ENCODE results near the gene UBC.
"Not testable (repeated sequence)": the region's sequence is repeated elsewhere in the genome, so short reads cannot be mapped to it uniquely, and the experiment has no call there.

UBC gene

DNA sequence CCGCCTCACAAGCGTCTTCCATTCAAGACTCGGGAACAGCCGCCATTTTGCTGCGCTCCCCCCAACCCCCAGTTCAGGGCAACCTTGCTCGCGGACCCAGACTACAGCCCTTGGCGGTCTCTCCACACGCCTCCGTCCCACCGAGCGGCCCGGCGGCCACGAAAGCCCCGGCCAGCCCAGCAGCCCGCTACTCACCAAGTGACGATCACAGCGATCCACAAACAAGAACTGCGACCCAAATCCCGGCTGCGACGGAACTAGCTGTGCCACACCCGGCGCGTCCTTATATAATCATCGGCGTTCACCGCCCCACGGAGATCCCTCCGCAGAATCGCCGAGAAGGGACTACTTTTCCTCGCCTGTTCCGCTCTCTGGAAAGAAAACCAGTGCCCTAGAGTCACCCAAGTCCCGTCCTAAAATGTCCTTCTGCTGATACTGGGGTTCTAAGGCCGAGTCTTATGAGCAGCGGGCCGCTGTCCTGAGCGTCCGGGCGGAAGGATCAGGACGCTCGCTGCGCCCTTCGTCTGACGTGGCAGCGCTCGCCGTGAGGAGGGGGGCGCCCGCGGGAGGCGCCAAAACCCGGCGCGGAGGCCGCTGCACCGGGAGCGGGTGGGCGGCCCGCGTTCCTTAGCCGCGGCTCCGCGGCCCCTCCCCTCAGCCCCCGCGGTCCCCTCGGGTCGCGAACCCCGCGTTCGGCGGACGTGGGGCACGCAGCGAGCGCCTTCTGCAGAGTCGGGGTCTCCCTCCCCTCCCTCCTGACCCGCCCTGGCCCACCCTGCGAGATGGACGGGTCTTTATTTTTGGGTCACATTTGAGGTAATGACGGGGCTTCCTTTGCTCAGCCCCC lies at the start of gene UBC:
TSS of gene UBC (minus strand) at position 259 of the 847 bp plus-strand sequence. CDS start 879 bp downstream, outside the sequence.
- DNase-seq, result peak; percentile 88

DNA sequence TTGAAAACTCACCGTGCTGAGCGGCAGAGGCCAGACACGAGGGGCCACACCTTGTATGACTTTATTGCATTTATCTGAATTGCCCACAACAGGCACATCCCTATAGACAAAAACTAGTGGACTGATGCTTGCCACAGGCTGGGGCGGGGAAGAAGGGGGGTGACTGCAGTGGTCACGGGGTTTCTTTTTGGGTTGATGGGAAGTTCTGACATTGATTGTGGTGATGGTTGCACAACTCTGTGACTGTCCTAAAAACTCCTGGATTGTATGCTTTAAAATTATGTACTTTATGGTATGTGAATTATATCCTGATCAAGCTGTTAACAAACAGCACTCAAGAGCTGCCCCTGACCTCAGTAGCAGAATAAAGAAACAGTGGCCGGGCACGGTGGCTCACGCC lies 48.8 kb upstream of the UBC start:
- DNase-seq, result no peak

DNA sequence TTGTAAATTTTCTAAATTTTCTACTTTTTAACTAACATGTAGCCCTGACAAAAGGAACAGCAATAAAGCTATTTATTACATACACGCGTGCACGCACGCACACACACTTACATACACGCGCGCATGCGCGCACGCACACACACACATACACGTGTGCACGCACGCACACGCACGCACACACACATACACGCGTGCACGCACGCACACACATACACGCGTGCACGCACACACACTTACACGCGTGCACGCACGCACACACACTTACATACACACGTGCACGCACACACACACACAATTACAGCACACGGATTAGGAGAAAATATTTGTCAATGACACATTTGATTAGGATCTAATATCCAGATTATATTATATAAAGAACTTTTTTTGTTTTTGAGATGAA lies 46.6 kb upstream of the UBC start:
- no peak for DNase-seq

DNA sequence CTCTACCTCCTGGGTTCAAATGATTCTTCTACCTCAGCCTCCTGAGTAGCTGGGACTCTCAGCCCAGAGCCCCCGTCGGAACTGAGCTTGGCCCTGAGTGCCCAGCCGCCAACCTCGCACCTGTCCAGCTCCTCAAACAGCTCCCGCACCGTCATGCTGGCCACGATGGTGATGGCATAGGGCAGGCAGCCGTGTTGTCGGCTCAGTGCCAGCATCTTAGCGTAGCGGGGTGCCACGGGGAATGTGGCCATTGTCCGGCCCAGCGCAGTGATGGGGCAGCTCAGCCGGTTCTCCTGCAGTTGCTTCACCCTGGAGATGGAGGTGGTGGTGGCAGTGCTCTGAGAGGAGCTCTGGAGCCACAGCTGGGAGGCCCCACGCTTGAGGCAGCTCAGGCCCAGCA lies 42.1 kb upstream of the UBC start:
- no peak for DNase-seq

DNA sequence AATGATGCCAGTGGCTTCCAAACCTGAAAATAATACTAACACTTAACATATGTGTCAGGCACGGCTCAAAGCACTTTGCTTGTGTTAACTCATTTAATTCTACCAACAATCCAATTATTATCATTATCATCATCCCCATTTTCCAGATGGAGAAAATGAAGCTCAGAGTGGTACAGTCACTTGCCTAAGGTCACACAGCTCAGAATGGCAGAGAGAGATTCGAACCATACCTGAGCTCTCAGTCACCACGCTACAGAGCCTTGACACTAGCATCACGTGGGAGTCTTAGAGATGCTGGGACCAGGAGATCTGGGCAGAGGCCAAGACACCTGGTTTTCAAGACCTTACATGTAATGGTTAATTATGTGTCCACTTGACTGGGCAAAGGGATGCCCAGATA lies 40.3 kb upstream of the UBC start:
- DNase-seq, result no peak

DNA sequence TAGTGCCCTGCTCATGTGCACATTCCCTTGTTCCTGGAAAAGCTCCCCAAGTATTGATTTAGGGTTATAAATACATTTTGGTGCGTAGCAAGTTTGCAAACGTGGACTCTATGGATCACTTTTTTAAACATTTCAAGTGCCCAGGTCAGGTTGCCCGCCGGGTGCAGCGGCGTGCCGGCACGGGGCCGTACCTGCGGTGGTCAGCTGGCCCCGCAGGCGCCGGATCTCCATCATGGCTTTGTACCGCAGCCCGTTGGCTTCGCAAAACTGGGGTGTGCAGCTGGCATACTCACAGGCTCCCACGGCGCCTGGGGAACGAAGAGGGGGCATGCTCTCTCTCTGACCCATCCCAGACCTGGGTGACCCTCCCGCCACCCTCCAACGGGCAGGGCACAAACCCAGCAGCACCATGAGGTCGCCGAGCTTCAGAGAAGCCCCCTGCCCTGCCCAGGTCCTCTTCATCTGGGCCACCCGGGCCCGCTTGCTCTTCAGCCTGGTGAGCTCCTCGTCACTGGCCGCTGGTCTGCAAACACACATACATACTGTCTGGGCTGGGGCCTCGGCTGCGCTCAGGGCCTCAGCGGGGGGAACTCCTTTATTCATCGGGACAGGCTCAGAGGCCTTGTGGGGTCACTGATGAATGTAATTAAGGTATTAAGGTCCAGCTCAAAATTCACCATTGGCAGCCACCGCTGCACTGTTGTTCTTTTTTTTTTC lies 39.4 kb upstream of the UBC start:
- no peak for DNase-seq

DNA sequence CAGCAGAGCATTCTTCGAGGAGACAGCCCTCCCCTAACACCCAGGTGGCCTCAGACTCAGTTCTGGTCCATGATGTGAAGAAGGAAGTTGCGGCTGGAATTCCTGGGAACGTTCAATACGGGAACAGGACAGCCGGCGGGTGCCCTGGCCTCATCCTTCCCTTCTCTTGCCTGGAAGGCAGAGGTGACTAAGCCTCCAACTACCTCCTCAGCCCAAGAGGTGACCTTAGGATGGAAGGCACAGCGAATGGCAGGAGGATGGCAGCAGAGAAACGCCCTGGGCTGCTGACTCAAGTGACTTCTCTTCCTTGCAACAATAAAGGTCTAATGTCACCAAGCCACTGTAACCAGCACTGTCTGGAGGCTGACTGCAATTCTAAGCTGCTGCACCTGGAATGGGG lies 38.4 kb upstream of the UBC start:
- no peak for DNase-seq

DNA sequence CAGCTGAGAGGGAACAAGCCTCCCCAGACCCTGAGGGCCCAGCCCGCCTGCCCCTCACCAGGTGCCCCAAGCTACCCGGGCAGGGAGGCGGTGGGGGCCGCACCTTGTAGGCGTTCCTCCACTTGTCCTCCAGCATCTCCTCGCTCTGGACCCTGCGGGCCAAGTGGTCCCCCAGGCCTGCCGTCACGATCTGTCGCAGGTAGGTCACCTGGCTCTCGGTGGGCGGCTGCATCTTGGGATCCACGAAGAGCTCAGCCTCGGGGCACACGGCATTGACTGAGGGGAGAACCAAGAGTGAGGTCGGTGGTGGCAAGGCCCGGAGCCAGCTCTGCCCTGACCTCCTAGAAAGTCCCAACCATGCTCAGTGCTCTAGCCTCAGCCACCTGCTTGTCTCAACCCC lies 37.8 kb upstream of the UBC start:
- DNase-seq, result no peak

DNA sequence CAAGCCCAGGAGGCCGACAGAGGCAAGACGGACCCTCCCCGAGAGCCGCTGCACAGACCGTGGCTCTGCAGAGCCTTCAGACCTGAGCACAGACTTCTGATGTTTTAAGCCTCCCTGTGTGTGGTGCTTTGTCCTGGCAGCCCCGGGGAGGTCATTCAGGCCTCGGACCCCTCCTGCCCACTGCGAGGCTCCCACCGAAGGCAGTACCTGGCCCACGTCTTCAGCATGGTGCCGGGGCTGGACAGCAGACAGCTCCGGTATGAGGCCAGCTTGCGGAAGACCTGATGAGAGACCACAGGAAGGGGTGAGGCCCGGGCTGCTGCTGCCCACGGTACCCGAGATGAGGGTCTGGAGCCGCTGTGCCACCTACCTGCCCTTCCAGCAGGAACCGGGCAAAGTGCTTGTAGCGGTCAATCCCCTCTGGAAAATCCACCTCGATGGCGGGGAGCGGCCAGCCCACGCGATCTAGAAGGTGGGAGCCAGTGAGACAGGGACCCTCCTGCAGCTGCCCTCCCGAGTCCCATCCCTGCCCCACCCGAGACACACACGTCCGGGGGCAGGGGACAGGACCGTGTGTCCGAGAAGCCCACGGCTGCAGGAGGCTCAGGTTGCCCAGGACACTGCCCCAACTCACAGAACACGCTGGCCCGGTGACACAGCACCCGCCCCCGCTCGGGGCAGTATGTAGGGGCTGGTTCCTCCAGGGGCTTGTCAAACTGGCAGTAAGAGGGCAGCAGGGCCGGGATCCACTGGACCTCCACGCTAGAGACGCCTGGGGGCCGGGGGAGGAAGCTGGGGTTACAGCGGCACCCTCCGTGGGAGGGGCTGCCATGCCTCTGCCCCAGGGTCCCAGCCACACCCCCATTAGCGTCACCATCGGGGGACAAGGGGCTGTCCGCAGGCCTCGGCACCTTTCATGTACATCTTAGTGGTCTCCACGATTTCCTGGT lies 35.6 kb upstream of the UBC start:
- no peak for DNase-seq

DNA sequence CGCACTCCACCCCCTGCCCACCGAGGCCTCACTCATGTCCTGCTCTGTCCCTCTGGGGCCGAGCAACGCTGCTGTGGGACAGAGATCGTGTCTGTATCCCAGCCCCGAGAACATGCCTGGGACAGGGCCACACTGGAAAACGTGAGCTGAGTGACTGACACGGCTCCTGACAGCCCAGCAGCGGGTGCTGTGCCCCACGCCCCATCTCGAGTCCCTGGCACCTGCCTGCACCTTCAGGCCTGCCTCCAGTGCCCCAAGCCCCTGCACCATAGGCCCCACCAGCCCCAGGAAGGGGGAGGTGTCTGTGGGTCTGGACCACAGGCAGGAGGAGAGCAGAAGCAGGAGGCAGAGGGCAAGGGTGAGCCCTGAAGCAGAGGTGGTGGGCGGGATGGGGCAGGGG lies 34.6 kb upstream of the UBC start:
- no peak for DNase-seq

DNA sequence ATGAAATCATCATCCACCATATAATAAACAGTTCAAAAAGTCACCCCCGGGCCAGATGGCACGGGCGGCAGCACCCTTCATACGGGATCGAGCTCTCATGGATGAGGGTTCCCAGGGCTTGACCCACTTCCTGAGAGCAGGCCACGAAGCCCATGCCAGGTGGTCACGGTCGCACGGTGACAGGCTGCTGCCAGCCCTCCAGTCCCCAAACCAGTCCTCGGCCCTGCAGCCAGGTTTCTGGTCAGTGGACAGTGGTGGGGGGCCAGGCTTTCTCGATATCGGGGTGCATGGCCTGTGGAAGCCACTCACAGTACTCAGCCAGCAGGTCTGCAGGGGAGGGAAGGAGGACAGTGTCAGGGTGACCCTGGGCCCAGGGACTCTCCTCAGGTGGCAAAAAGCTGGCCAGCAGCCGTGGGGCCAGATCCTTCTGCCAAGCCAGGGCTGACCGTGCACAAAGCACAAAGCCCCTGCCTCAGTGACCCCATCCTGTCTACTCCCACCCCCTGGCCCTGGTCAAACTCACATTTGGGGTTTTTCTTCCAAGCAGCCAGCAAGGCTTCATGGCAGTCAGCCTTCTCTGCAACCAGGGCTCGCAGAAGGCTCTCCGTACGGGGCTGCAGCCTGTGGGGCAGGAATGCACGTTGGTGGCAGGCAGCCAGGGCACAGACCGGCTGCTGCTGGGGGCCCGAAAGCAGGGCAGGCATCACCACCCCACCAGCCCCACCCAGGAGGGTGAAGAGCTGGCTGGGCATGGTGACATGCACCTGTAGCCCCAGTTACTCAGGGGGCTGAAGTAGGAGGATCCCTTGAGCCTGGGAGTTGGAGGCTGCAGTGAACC lies 33.3 kb upstream of the UBC start:
- DNase-seq, result no peak

DNA sequence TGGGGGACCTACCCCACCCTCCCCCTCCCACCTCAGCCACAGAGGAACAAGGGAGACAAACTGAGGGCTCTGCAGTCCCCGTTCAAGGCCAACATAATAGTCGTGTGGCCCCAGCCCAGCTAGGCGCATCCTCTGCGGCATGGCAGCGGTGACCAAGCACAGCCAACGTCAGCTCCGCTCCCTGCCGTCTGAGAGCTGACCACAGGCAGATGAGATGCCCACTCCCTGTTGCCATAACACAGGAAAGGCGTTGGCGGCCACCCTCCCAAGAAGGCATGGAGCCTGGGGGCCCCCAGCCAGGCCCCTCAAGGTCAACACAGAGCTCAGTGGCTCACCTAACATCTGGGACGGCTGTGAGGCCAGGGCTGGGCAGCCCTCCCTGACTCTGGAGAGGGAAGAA lies 32.6 kb upstream of the UBC start:
- DNase-seq, result no peak

DNA sequence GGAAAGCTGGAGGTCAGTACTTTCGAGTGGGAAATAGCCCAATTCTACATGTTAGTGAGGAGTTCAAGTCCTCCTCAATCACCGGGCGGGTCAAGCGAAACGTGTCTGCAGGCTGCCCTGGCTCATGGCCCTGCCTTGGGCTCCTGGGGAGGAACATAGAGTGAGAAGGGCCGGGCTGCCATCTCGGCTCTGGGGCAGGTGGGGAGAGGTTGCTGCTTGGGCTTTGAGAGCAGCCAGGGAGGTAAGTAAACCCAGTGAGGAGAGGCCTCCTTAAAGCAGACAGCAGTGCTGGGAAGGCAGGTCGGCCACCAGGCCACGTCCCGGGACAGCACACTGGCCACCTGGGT lies 32.0 kb upstream of the UBC start:
- DNase-seq, result no peak

DNA sequence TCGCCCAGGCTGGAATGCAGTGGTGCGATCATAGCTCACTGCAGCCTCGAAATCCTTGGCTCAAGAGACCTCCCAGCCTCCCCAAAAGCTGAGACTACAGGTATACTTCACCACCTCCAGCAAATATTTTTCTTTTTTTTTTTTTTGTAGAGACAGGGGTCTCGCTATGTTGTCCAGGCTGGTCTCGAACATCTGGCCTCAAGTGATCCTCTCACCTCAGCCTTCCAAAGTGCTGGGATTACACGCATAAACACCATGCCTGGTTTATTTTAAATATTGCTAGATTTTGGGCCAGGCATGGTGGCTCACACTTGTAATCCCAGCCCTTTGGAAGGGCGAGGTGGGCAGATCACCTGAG lies 26.7 kb upstream of the UBC start:
- no peak for DNase-seq

DNA sequence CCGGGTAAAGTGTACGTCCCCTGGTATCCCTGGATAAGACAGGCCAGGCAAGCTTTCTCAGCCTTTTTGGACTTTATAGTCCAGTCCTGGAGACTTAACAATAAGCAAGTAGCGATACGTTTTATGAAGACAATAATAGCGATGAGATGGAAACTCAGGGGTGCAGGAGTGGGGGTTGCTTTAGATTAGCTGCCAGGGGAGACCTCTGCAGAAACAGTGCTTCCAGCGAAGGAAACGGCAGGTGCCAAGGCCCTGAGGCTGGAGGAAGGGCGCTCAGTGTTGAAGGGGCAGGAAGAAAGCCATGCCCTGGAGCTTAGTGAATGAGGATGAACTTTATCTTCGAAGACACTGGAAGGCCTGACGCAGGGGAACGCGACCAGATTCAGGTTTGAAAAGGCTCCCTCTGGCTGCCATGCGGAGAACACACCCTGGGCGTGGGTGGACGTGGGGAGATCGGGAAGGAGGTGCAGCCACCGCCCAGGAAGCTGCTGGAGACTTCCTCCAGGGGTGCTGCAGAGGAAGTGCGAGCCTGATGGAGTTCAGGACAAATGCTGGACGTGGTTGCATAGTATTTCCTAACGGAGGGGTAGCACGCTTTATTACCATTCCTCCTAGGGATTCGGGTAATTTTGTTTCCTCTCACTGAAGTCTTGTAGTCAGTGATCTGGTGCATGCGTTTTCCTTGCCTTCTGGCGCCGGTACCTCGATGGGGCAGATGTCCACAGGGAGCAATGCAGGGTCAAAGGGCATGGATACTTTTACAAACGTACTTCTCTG lies 26.1 kb upstream of the UBC start:
- peak; percentile 88 for DNase-seq

DNA sequence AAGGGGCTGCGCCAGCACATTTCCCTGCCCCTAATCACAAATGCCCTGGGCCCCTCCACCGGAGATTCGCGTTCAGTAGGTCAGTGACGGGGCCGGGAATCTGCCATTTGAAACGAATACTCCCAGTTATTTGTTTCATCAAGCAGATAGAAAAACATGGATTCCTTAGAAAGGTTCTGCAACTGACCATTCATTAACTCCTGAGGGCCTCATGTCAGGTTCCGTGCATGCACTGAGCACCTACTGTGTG lies 25.6 kb upstream of the UBC start:
- no peak for DNase-seq

DNA sequence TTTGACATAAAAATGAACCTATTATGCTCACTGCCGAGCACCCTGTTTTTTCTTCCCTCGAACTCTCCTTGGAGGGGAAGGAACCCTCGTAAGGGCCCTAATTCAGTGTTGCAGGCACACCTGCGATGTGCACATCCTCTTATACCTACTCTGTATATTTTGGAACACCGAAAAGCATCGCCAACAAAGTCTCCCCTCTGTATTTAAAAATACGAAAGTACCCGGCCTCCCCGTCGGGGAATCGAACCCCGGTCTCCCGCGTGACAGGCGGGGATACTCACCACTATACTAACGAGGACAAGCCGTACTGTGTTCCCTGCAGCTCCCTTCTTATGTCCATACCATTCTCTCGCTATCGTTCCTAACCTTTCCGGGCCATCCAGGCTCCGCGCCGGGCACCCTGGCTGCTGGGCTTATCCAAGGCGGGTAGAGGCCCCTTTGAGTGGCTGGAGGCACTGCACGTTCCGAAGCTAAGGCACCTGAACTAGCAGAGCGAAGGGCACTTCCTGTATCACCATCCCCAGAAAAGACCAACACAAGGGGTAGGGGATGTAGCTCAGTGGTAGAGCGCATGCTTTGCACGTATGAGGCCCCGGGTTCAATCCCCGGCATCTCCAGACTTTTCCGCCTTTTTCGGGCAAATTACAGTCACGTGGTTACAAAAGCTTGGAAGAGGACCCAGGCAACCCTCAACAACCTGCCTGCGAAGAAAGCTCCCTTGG lies 25.1 kb upstream of the UBC start:
- DNase-seq, result peak; percentile 91

DNA sequence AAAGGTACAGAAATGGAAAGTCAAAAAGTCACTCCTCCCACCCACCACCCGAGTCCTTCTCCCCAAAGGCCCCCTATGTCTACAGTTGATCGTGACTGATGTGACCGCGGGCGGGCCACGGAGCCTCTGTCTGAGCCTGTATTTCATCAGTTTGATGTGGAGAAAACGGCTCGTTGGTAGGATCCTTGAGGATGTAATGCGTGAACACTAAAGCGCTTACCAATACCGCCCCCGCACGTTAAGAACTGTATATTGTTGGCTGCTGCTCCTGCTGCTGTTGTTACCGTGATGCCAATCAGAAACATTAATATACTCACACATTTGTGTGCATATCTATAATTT lies 24.6 kb upstream of the UBC start:
- DNase-seq, result no peak

DNA sequence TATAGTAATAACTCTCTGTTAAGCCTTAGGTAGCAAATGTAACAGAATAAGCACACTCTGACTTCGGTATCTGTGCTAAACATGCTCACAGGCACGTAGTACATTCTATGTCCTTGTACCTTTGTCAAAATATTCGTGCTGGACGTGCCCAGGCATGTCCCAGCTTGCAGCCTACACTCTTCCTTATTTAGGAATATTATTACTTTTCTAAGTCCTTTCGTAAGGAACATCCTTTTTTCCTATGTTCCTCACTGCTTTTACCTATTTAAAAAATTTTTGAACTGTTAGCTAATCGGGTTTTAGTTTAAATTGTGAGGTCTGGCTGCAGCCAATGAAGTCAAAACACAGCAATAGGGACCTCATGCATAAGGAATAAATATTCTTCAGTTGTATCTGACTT lies 24.1 kb upstream of the UBC start:
- DNase-seq, result peak; percentile 50

DNA sequence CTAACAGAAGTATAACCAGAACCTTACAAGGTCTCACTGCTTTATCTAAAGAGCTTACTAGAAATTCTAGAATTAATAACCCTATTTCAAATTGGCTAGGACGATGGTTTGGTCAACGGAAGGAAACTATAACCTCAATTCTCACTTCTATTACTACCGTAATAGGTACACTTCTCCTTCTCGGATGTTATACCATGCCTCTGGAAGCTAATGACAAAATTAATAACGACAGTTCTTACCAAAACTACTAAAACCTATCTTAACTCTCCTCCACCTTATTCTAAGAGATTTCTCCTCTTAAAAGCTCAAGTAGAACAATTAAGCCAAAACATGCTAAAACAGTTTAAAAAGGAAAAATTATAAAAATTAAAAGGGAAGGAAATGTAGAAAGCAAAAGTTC lies 23.7 kb upstream of the UBC start:
- DNase-seq, result peak; percentile 8

DNA sequence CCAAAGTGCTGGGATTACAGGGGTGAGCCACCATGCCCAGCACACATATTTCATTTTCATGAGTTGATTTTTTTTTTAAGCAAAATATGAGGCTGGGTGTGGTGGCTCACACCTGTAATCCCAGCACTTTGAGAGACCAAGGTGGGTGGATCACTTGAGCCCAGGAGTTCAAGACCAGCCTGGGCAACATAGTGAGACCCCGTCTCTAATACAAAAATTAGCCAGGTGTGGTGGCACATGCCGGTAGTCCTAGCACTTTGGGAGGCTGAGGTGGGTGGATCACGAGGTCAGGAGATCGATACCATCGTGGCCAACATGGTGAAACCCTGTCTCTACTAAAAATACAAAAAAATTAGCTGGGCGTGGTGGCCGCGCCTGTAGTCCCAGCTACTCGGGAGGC lies 17.1 kb upstream of the UBC start:
- DNase-seq, result not testable (repeated sequence)

DNA sequence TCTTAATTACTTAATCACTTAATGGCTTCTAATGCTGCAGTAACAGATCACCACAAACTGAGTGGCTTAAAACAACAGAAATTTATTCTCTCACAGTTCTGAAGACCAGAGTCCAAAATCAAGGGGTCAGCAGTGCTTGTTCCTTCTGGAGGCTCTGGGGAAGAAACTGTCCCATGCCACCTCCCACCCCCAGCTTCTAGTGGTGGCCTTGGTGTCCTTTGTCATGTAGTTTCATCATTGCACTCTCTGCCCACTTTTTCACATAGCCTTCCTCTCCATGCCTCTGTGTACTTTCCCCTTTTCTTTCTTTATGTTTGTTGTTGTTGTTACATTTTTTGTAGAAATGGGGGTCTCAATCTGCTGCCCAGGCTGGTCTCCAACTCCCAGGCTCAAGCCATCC lies 16.1 kb upstream of the UBC start:
- DNase-seq, result no peak
